K562 (cell line): ENCODE results near the gene RIPK3. TPM values are rescaled to one million over a fixed set of nuclear protein-coding genes. Genes with fewer than 3 reads are reported as not detected.

Source experiments
- ATAC-seq: fragments of 200-7000 bp; cut with Tn5 transposase; 3 replicates; pipeline ENCODE4 v1.9.1; 2020; ENCODE audit warnings: moderate library complexity
- BruUV-seq: library from RNA; stranded (reverse); fragments of 400-500 nt; replicated peaks from 2 replicates; lab custom pipeline; 2021; lab: Mats Ljungman, UMichigan
- CTCF ChIA-PET: fragments of 300-600 bp; formaldehyde crosslinking; extraction: SDS; loops from one replicate; lab custom pipeline; 2021; ENCODE audit warnings: low intra/inter-chr PET ratio; lab: Yijun Ruan, JAX
- POLR2A ChIA-PET: fragments of 300-600, 350-650 bp; sonication (Branson Sonifier 250); formaldehyde crosslinking; extraction: SDS; loops from one replicate; lab custom pipeline; 2021; ENCODE audit warnings: antibody characterized with exemption, inconsistent platforms; lab: Yijun Ruan, JAX
- DNase-seq, 4 experiments: peaks; one replicate each; pipeline versions ENCODE4 v3.0.0 to v3.0.0-alpha.2; 2011 to 2018; ENCODE audit warnings: low spot score in 3 of 4, mixed read lengths in 3 of 4; ENCODE audit errors: extremely low read depth in 1 of 4
- FAIRE-seq: peaks from 2 replicates; lab custom pipeline; 2011; peaks lifted over from hg19 to GRCh38; lab: Jason Lieb, UNC
- H2AFZ ChIP-seq: 2 replicates; pipeline ENCODE4 v1.6.0; 2011; ENCODE audit warnings: low read depth, low read length, control low read depth, inconsistent platforms
- H3K27ac ChIP-seq: fragments of 200-600 bp; 3 replicates; pipeline ENCODE4 v1.8.0; 2011; ENCODE audit warnings: low read depth, mild to moderate bottlenecking, control low read depth, inconsistent platforms, low read length, moderate library complexity, mixed read lengths; ENCODE audit errors: extremely low read depth
- H3K27me3 ChIP-seq, 2 experiments: fragments of 300-600 bp in 1 of 2; 2 replicates in 1 of 2; 3 replicates in 1 of 2; pipeline versions ENCODE4 v1.6.0 to v1.8.0; 2011; ENCODE audit warnings: inconsistent platforms in 2 of 2, low read length in 2 of 2, mild to moderate bottlenecking in 1 of 2, mixed read lengths in 1 of 2, moderate library complexity in 1 of 2; ENCODE audit not compliant: control insufficient read depth in 2 of 2, insufficient read depth in 2 of 2
- H3K36me3 ChIP-seq: fragments of 300-600 bp; 3 replicates; pipeline ENCODE4 v1.8.0; 2011; ENCODE audit warnings: mild to moderate bottlenecking, low read length, inconsistent platforms; ENCODE audit not compliant: control insufficient read depth, insufficient read depth
- H3K4me1 ChIP-seq, 2 experiments: fragments of 200-600 bp in 1 of 2; replicated peaks in 1 of 2; 2 replicates in 1 of 2; 3 replicates in 1 of 2; pipeline versions ENCODE4 v1.5.1 to v1.8.0; 2011; ENCODE audit warnings: inconsistent platforms in 2 of 2, low read length in 2 of 2, mild to moderate bottlenecking in 1 of 2, mixed read lengths in 1 of 2, moderate library complexity in 1 of 2; ENCODE audit not compliant: control insufficient read depth in 2 of 2, insufficient read depth in 2 of 2
- H3K4me2 ChIP-seq: 2 replicates; pipeline ENCODE4 v1.6.1; 2011; ENCODE audit warnings: low read length, control low read depth, inconsistent platforms, mixed read lengths; ENCODE audit not compliant: insufficient read depth
- H3K4me3 ChIP-seq: fragments of 200-600 bp; sonication (generic), shearing (Covaris generic); 2 replicates; pipeline ENCODE4 v1.5.1; 2016; ENCODE audit warnings: control low read depth, inconsistent platforms
- H3K79me2 ChIP-seq: fragments of 200-600 bp; 3 replicates; pipeline ENCODE4 v1.8.0; 2011; ENCODE audit warnings: low read length, inconsistent platforms; ENCODE audit not compliant: control insufficient read depth, insufficient read depth
- H3K9ac ChIP-seq, 2 experiments: 2 replicates each; pipeline versions ENCODE4 v1.6.0 to v1.6.1; 2011; ENCODE audit warnings: low read depth in 2 of 2, low read length in 2 of 2, control low read depth in 1 of 2, inconsistent platforms in 1 of 2, mild to moderate bottlenecking in 1 of 2, mixed read lengths in 1 of 2; ENCODE audit not compliant: insufficient read depth in 1 of 2
- H3K9me1 ChIP-seq: one replicate; pipeline ENCODE4 v1.6.0; 2011; ENCODE audit warnings: inconsistent platforms, mild to moderate bottlenecking, low read length, moderate library complexity; ENCODE audit not compliant: control insufficient read depth, insufficient read depth
- H3K9me3 ChIP-seq: replicated peaks from 2 replicates; pipeline ENCODE4 v1.5.1; 2011; ENCODE audit warnings: low read depth, low read length, inconsistent platforms; ENCODE audit not compliant: control insufficient read depth, insufficient read depth
- H4K20me1 ChIP-seq: replicated peaks from 2 replicates; pipeline ENCODE4 v1.6.1; 2011; ENCODE audit warnings: low read length, inconsistent platforms, mixed read lengths; ENCODE audit not compliant: control insufficient read depth, insufficient read depth
- HLTF ChIP-seq: fragments of 450-650 bp; IDR thresholded peaks from 2 replicates; pipeline ENCODE4 v1.6.1; 2016
- KLF6 ChIP-seq: fragments of 250-450 bp; sonication (Bioruptor Pico); IDR thresholded peaks from 2 replicates; pipeline ENCODE4 v1.4.0; 2020; ENCODE audit warnings: mild to moderate bottlenecking, moderate library complexity, borderline replicate concordance
- NCOA6 ChIP-seq: fragments of 450-650 bp; IDR thresholded peaks from 2 replicates; pipeline ENCODE4 v1.6.1; 2017; ENCODE audit warnings: mild to moderate bottlenecking
- NFATC3 ChIP-seq: fragments of 450-650 bp; IDR thresholded peaks from 2 replicates; pipeline ENCODE4 v1.6.1; 2017; ENCODE audit warnings: mild to moderate bottlenecking
- NR2C2 ChIP-seq, 2 experiments: fragments of 200-800 bp in 1 of 2; sonication (Bioruptor generic) in 1 of 2; sonication (generic) in 1 of 2; formaldehyde crosslinking in 1 of 2; IDR thresholded peaks; 2 replicates each; pipeline versions ENCODE4 v1.6.1 to v1.8.0; 2016 to 2022; ENCODE audit warnings: mild to moderate bottlenecking in 1 of 2, missing compliant biosample characterization in 1 of 2, missing genetic modification characterization in 1 of 2, missing genetic modification reagents in 1 of 2
- NR4A1 ChIP-seq, 2 experiments: fragments of 250-450 bp in 1 of 2; fragments of 450-650 bp in 1 of 2; sonication (Bioruptor Pico) in 1 of 2; IDR thresholded peaks; 2 replicates each; pipeline versions ENCODE4 v1.4.0 to v1.6.1; 2016 to 2020; ENCODE audit warnings: mild to moderate bottlenecking in 2 of 2, missing compliant biosample characterization in 1 of 2, missing genetic modification characterization in 1 of 2, moderate library complexity in 1 of 2
- NRF1 ChIP-seq, 2 experiments: fragments of 450-650 bp; IDR thresholded peaks in 1 of 2; conservative IDR thresholded peaks in 1 of 2; 2 replicates each; pipeline ENCODE4 v1.6.1; 2014; ENCODE audit warnings: mild to moderate bottlenecking in 2 of 2
- PHB2 ChIP-seq: fragments of 450-650 bp; IDR thresholded peaks from 2 replicates; pipeline ENCODE4 v1.6.1; 2017; ENCODE audit warnings: low read depth
- RB1 ChIP-seq: fragments of 450-650 bp; IDR thresholded peaks from 2 replicates; pipeline ENCODE4 v1.6.1; 2017; ENCODE audit warnings: low read depth, mild to moderate bottlenecking
- SIN3A ChIP-seq, 2 experiments: fragments of 150-350 bp in 1 of 2; IDR thresholded peaks; 2 replicates each; pipeline ENCODE4 v1.6.1; 2011 to 2016; ENCODE audit warnings: borderline replicate concordance in 2 of 2, low read depth in 2 of 2, low read length in 2 of 2, mild to moderate bottlenecking in 2 of 2, moderate library complexity in 2 of 2; ENCODE audit not compliant: control insufficient read depth in 1 of 2
- ZFPM2 ChIP-seq: fragments of 250-450 bp; sonication (Bioruptor Pico); IDR thresholded peaks from 2 replicates; pipeline ENCODE4 v1.5.1; 2022; ENCODE audit warnings: mild to moderate bottlenecking
- ZNF165 ChIP-seq: fragments of 250-450 bp; sonication (Bioruptor Pico); IDR thresholded peaks from 2 replicates; pipeline ENCODE4 v1.4.0; 2020; ENCODE audit warnings: borderline replicate concordance
- WGBS: fragments of 100-300 bp; shearing (Covaris generic); methylation state at CpG from one replicate; pipeline ENCODE4 v1.1.6; 2016; ENCODE audit warnings: low coverage, mixed read lengths; ENCODE audit not compliant: insufficient coverage; ENCODE audit errors: missing lambda C conversion rate; 5-methylcytosine and 5-hydroxymethylcytosine counted together
- in situ Hi-C: fragments of 300-500 bp; cut with MboI; formaldehyde crosslinking; loops from 4 replicates; pipeline ENCODE4 v1.15.0; 2018; ENCODE audit warnings: inconsistent platforms, mixed read lengths
- intact Hi-C: fragments of 100-400 bp; cut with micrococcal nuclease; formaldehyde crosslinking; loops from 2 replicates; pipeline ENCODE4 v1.14.2; 2022
- polyA plus RNA-seq, 8 experiments: library from polyadenylated mRNA; depleted of rRNA in 4 of 8; stranded (reverse) in 5 of 8; unstranded in 3 of 8; fragments of >200 nt; fragmentation: Nextera tagmentation in 2 of 8; fragmentation: Illumina TruSeq in 1 of 8; extraction: Ambion mirVana in 2 of 8; extraction: Trizol in 1 of 8; gene quantifications; 2 replicates each; pipeline versions ENCODE4 v1.2.1 to v1.2.3, GENCODE V29; 2011 to 2014; ENCODE audit warnings: inconsistent platforms in 1 of 8, missing spikeins in 1 of 8
- total RNA-seq, 7 experiments: library from RNA; depleted of rRNA in 6 of 7; stranded (reverse); fragments of >200 nt in 6 of 7; fragmentation: Illumina TruSeq in 2 of 7; extraction: Trizol in 2 of 7; gene quantifications; 2 replicates each; pipeline versions ENCODE4 v1.2.1 to v1.2.3, GENCODE V29; 2011 to 2021; ENCODE audit warnings: low replicate concordance in 1 of 7
- TF ChIP-seq, protein P1 (sequence below): fragments of 250-450 bp; sonication (Bioruptor Pico); IDR thresholded peaks from 2 replicates; pipeline ENCODE4 v1.9.0; 2021; ENCODE audit warnings: mild to moderate bottlenecking, inconsistent platforms
- TF ChIP-seq, protein P2 (sequence below): fragments of 250-450 bp; sonication (Bioruptor Pico); IDR thresholded peaks from 2 replicates; pipeline ENCODE4 v1.8.0; 2022; ENCODE audit warnings: inconsistent platforms
- TF ChIP-seq, protein P3 (sequence below): fragments of 250-450 bp; sonication (Bioruptor Pico); IDR thresholded peaks from 2 replicates; pipeline ENCODE4 v1.6.1; 2021; ENCODE audit warnings: mild to moderate bottlenecking
- TF ChIP-seq, protein P4 (sequence below): sonication (generic); IDR thresholded peaks from 2 replicates; pipeline ENCODE4 v1.6.1; 2016

RIPK3 gene
- total and polyA plus RNA-seq, 9 of the 15 experiments (the other 6 are each of a cell fraction or from before 2014, with no cell fraction given): 0.03 to 0.43 (median 0.28) TPM; not detected in 3

DNA sequence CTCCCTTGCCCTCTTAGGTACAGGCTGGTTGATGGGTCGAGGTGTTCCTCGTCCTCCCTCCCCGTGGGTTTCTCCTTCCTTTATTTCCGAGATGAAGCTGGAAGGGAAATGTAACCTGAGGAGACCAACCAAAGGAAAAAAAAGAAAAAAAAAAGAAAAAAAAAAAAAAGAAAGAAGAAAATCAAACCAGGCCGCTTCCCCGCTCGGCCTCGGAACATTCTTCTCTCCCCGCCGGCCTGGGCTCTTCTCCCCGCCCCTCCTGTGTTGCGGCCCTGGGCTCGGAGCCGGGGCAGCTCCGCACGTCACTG, 26.6 kb upstream of the RIPK3 start:
- H2AFZ ChIP-seq: peak overlapping the region; percentile 61
- peak; percentile 65; the same call in 2 of the 3 replicates for ATAC-seq
- 0% methylated on average over 1 of the region's 16 CpGs for WGBS
- TF ChIP-seq NRF1 (conservative IDR thresholded peaks at IDR 0.05 in 1 of 2, IDR thresholded peaks at IDR 0.05 in 1 of 2) (no peak), KLF6 (CRISPR knock-in tag) (no peak), NR4A1 (CRISPR knock-in tag; IDR thresholded peaks at IDR 0.05) (no peak), NR4A1 (tag; IDR thresholded peaks at IDR 0.05) (no peak), NCOA6 (no peak), NR2C2 (CRISPR knock-in tag; IDR thresholded peaks at IDR 0.05) (no peak), NR2C2 (tag; IDR thresholded peaks at IDR 0.05) (no peak), ZFPM2 (CRISPR knock-in tag) (no peak), NFATC3 (no peak), PHB2 (no peak), RB1 (no peak), ZNF165 (CRISPR knock-in tag) (no peak), HLTF (no peak), SIN3A (IDR thresholded peaks at IDR 0.05; ENCODE audit: borderline replicate concordance in 2 of 2, control insufficient read depth in 1 of 2, low read depth in 2 of 2, low read length in 2 of 2) (no peak)
- TF ChIP-seq, protein P1, sequence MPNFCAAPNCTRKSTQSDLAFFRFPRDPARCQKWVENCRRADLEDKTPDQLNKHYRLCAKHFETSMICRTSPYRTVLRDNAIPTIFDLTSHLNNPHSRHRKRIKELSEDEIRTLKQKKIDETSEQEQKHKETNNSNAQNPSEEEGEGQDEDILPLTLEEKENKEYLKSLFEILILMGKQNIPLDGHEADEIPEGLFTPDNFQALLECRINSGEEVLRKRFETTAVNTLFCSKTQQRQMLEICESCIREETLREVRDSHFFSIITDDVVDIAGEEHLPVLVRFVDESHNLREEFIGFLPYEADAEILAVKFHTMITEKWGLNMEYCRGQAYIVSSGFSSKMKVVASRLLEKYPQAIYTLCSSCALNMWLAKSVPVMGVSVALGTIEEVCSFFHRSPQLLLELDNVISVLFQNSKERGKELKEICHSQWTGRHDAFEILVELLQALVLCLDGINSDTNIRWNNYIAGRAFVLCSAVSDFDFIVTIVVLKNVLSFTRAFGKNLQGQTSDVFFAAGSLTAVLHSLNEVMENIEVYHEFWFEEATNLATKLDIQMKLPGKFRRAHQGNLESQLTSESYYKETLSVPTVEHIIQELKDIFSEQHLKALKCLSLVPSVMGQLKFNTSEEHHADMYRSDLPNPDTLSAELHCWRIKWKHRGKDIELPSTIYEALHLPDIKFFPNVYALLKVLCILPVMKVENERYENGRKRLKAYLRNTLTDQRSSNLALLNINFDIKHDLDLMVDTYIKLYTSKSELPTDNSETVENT (CRISPR knock-in tag): no peak
- TF ChIP-seq, protein P2, sequence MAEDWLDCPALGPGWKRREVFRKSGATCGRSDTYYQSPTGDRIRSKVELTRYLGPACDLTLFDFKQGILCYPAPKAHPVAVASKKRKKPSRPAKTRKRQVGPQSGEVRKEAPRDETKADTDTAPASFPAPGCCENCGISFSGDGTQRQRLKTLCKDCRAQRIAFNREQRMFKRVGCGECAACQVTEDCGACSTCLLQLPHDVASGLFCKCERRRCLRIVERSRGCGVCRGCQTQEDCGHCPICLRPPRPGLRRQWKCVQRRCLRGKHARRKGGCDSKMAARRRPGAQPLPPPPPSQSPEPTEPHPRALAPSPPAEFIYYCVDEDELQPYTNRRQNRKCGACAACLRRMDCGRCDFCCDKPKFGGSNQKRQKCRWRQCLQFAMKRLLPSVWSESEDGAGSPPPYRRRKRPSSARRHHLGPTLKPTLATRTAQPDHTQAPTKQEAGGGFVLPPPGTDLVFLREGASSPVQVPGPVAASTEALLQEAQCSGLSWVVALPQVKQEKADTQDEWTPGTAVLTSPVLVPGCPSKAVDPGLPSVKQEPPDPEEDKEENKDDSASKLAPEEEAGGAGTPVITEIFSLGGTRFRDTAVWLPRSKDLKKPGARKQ (CRISPR knock-in tag): no peak
- TF ChIP-seq, protein P3, sequence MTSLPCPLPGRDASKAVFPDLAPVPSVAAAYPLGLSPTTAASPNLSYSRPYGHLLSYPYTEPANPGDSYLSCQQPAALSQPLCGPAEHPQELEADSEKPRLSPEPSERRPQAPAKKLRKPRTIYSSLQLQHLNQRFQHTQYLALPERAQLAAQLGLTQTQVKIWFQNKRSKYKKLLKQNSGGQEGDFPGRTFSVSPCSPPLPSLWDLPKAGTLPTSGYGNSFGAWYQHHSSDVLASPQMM (CRISPR knock-in tag): no peak
- TF ChIP-seq, protein P4, sequence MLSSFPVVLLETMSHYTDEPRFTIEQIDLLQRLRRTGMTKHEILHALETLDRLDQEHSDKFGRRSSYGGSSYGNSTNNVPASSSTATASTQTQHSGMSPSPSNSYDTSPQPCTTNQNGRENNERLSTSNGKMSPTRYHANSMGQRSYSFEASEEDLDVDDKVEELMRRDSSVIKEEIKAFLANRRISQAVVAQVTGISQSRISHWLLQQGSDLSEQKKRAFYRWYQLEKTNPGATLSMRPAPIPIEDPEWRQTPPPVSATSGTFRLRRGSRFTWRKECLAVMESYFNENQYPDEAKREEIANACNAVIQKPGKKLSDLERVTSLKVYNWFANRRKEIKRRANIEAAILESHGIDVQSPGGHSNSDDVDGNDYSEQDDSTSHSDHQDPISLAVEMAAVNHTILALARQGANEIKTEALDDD: no peak

More for the DNA sequence above, 26.6 kb upstream of the RIPK3 start:
- H3K9me1 ChIP-seq: no peaks in the 10 kb centered on the region
- H3K4me2 ChIP-seq: peak overlapping the region; percentile 58
- no TSS peak for BruUV-seq
- DNase-seq (no peak), FAIRE-seq (no peak)
- POLR2A ChIA-PET: interaction anchor here (0.6 to 1.2 kb wide), 3 partner anchors 11 to 27 kb away, joined by 3 to 4 read pairs (median 4); partner anchors contain the start of gene RIPK3
- no peaks in the 10 kb centered on the region for H3K27me3 ChIP-seq
- peak overlapping the region; percentile 43 for H3K4me3 ChIP-seq
- CTCF ChIA-PET: no interaction called here
- H3K9ac ChIP-seq: peak overlapping the region; percentile 55 to 84; a peak in 3 of 4 replicates
- in situ Hi-C loops: no loop called here
- no peaks in the 10 kb centered on the region for H3K36me3 ChIP-seq
- H3K9me3 ChIP-seq: no peaks in the 10 kb centered on the region
- no peaks in the 10 kb centered on the region for H4K20me1 ChIP-seq
- peaks cover 12 to 45% of the 10 kb centered on the region in 2 experiments; a peak in 4 of 5 replicates for H3K4me1 ChIP-seq
- intact Hi-C loops: loop anchor here (5.0 kb wide), 1 partner anchor 34 kb away; no protein-coding TSS in a partner anchor
- H3K27ac ChIP-seq: peak overlapping the region; percentile 69
- no peaks in the 10 kb centered on the region for H3K79me2 ChIP-seq
